ENCODE measurements around the gene KRTAP10-2. TPM values are rescaled to one million over a fixed set of nuclear protein-coding genes. Genes with fewer than 3 reads are reported as not detected.

KRTAP10-2 gene
- total and polyA plus RNA-seq, 9 of the 15 experiments (the other 6 are each of a cell fraction or from before 2014, with no cell fraction given), result not detected

DNA sequence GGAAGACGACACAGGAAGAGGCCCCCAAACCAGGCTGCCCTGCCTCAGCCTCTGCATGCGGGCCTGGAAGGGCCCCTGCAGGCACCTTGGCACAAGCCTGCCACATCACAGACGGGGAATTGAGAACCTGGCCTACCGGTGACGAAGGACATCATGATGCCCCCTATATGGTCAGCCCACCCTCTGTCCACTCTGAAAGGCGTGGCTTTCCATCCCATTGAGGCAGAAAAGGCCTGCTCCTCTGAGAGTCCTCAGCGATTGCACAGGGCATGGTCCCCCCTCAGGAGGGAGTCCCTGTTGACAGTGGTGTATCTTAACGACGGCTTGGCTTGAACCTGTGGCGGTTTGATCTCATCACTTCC, 22.7 kb downstream of the KRTAP10-2 start:
- peaks cover 44 to 84% of the 10 kb centered on the region in 2 experiments for H3K27me3 ChIP-seq (ENCODE audit: control insufficient read depth in 2 of 2, insufficient read depth in 2 of 2, low read length in 2 of 2)
- CTCF ChIA-PET (ENCODE audit: low intra/inter-chr PET ratio), result no interaction called here
- H3K4me3 ChIP-seq, result no peak overlapping the region
- in situ Hi-C loops (cut with MboI), result no loop called here
- H3K27ac ChIP-seq (ENCODE audit: extremely low read depth, low read depth, low read length), result no peak overlapping the region
- H3K9ac ChIP-seq (ENCODE audit: insufficient read depth in 1 of 2, low read depth in 2 of 2, low read length in 2 of 2), result no peak overlapping the region
- H3K79me2 ChIP-seq (ENCODE audit: control insufficient read depth, insufficient read depth, low read length), result no peaks in the 10 kb centered on the region
- peaks cover 18% of the 10 kb centered on the region; the same call in 1 of the 2 replicates for H4K20me1 ChIP-seq (replicated peaks; ENCODE audit: control insufficient read depth, insufficient read depth, low read length)
- H3K36me3 ChIP-seq (ENCODE audit: control insufficient read depth, insufficient read depth, low read length), result no peaks in the 10 kb centered on the region
- POLR2A ChIA-PET, result no interaction called here
- FAIRE-seq (no peak), ATAC-seq (no peak), DNase-seq (ENCODE audit: extremely low read depth in 1 of 4, low spot score in 3 of 4) (no peak)
- peaks cover 16% of the 10 kb centered on the region; the same call in 1 of the 2 replicates for H3K9me3 ChIP-seq (replicated peaks; ENCODE audit: control insufficient read depth, insufficient read depth, low read depth, low read length)
- H3K4me2 ChIP-seq (ENCODE audit: insufficient read depth, low read length), result no peak overlapping the region
- H3K9me1 ChIP-seq (ENCODE audit: control insufficient read depth, insufficient read depth, low read length), result no peaks in the 10 kb centered on the region
- intact Hi-C loops (cut with micrococcal nuclease), result no loop called here
- no TSS peak for BruUV-seq (replicated peaks)
- WGBS (ENCODE audit: insufficient coverage, low coverage, missing lambda C conversion rate), result under 1% methylated on average over 10 of the region's 10 CpGs
- no peak overlapping the region for H2AFZ ChIP-seq (ENCODE audit: low read depth, low read length)
- H3K4me1 ChIP-seq (replicated peaks in 1 of 2; ENCODE audit: control insufficient read depth in 2 of 2, insufficient read depth in 2 of 2, low read length in 2 of 2), result peaks cover 0 to 14% of the 10 kb centered on the region in 2 experiments; a peak in 1 of 5 replicates
- TF ChIP-seq, protein P1, sequence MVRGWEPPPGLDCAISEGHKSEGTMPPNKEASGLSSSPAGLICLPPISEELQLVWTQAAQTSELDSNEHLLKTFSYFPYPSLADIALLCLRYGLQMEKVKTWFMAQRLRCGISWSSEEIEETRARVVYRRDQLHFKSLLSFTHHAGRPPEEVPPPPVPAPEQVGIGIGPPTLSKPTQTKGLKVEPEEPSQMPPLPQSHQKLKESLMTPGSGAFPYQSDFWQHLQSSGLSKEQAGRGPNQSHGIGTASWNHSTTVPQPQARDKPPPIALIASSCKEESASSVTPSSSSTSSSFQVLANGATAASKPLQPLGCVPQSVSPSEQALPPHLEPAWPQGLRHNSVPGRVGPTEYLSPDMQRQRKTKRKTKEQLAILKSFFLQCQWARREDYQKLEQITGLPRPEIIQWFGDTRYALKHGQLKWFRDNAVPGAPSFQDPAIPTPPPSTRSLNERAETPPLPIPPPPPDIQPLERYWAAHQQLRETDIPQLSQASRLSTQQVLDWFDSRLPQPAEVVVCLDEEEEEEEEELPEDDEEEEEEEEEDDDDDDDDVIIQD (CRISPR knock-in tag; IDR thresholded peaks at IDR 0.05), result no peak
- TF ChIP-seq, protein P2, sequence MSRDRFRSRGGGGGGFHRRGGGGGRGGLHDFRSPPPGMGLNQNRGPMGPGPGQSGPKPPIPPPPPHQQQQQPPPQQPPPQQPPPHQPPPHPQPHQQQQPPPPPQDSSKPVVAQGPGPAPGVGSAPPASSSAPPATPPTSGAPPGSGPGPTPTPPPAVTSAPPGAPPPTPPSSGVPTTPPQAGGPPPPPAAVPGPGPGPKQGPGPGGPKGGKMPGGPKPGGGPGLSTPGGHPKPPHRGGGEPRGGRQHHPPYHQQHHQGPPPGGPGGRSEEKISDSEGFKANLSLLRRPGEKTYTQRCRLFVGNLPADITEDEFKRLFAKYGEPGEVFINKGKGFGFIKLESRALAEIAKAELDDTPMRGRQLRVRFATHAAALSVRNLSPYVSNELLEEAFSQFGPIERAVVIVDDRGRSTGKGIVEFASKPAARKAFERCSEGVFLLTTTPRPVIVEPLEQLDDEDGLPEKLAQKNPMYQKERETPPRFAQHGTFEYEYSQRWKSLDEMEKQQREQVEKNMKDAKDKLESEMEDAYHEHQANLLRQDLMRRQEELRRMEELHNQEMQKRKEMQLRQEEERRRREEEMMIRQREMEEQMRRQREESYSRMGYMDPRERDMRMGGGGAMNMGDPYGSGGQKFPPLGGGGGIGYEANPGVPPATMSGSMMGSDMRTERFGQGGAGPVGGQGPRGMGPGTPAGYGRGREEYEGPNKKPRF (IDR thresholded peaks at IDR 0.05; ENCODE audit: low read depth, low read length), result no peak
- TF ChIP-seq ZNF146 (CRISPR knock-in tag; IDR thresholded peaks at IDR 0.05; ENCODE audit: unreplicated experiment) (no peak), XRCC4 (IDR thresholded peaks at IDR 0.05; ENCODE audit: extremely low read depth, insufficient read depth, insufficient read length) (no peak), ZFP36 (IDR thresholded peaks at IDR 0.05; ENCODE audit: low read depth, low read length, partially characterized antibody) (no peak), ZFX (CRISPR knock-in tag; IDR thresholded peaks at IDR 0.05) (no peak), GATAD2A (IDR thresholded peaks at IDR 0.05) (no peak), ETV5 (CRISPR knock-in tag; IDR thresholded peaks at IDR 0.05; ENCODE audit: low read depth) (no peak), STAT5B (CRISPR knock-in tag; IDR thresholded peaks at IDR 0.05) (no peak), ZBTB8A (IDR thresholded peaks at IDR 0.05; ENCODE audit: partially characterized antibody) (no peak)
- TF ChIP-seq, protein P3, sequence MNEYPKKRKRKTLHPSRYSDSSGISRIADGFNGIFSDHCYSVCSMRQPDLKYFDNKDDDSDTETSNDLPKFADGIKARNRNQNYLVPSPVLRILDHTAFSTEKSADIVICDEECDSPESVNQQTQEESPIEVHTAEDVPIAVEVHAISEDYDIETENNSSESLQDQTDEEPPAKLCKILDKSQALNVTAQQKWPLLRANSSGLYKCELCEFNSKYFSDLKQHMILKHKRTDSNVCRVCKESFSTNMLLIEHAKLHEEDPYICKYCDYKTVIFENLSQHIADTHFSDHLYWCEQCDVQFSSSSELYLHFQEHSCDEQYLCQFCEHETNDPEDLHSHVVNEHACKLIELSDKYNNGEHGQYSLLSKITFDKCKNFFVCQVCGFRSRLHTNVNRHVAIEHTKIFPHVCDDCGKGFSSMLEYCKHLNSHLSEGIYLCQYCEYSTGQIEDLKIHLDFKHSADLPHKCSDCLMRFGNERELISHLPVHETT (CRISPR knock-in tag; conservative IDR thresholded peaks at IDR 0.05 in 1 of 2, IDR thresholded peaks at IDR 0.05 in 1 of 2), result no peak
- TF ChIP-seq, protein P4, sequence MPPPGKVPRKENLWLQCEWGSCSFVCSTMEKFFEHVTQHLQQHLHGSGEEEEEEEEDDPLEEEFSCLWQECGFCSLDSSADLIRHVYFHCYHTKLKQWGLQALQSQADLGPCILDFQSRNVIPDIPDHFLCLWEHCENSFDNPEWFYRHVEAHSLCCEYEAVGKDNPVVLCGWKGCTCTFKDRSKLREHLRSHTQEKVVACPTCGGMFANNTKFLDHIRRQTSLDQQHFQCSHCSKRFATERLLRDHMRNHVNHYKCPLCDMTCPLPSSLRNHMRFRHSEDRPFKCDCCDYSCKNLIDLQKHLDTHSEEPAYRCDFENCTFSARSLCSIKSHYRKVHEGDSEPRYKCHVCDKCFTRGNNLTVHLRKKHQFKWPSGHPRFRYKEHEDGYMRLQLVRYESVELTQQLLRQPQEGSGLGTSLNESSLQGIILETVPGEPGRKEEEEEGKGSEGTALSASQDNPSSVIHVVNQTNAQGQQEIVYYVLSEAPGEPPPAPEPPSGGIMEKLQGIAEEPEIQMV (tag; conservative IDR thresholded peaks at IDR 0.05; ENCODE audit: low read depth), result no peak
- TF ChIP-seq, protein P5, sequence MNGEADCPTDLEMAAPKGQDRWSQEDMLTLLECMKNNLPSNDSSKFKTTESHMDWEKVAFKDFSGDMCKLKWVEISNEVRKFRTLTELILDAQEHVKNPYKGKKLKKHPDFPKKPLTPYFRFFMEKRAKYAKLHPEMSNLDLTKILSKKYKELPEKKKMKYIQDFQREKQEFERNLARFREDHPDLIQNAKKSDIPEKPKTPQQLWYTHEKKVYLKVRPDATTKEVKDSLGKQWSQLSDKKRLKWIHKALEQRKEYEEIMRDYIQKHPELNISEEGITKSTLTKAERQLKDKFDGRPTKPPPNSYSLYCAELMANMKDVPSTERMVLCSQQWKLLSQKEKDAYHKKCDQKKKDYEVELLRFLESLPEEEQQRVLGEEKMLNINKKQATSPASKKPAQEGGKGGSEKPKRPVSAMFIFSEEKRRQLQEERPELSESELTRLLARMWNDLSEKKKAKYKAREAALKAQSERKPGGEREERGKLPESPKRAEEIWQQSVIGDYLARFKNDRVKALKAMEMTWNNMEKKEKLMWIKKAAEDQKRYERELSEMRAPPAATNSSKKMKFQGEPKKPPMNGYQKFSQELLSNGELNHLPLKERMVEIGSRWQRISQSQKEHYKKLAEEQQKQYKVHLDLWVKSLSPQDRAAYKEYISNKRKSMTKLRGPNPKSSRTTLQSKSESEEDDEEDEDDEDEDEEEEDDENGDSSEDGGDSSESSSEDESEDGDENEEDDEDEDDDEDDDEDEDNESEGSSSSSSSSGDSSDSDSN (IDR thresholded peaks at IDR 0.05; ENCODE audit: borderline replicate concordance in 1 of 2, low read depth in 2 of 2, low read length in 2 of 2), result no peak

All from K562 (cell line).